GM21367 (cell line): ENCODE measurements around the gene CCNG2.

Experiments used
- ATAC-seq: cut with Tn5 transposase; IDR thresholded peaks from one replicate; pipeline ENCODE4 v1.9.1; 2021; ENCODE audit not compliant: unreplicated experiment

Gene CCNG2

GRCh38 chr4:77174426-77174825 is 17.4 kb downstream of the CCNG2 start:
- ATAC-seq: no peak

DNA sequence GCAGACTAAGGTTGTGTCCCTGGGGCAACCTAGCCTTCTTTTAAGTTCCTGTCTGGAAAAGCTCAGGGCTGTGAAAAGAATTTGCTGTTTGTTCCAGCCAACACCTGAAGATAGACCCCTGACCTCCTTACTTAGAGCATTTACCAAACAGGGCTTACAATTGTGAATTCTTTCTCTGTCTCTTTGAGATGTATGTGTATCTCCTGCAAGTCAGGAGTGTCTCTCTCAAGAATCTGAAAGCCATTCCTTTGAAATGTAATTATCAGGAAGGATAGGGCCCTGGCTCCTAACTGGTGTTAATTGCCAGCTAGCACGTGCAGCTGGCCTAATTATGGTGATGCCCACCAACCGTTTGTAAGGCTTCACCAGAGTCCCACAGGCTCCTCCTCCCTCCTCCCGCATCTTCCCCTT is 18.2 kb downstream of the CCNG2 start:
- ATAC-seq: no peak

DNA sequence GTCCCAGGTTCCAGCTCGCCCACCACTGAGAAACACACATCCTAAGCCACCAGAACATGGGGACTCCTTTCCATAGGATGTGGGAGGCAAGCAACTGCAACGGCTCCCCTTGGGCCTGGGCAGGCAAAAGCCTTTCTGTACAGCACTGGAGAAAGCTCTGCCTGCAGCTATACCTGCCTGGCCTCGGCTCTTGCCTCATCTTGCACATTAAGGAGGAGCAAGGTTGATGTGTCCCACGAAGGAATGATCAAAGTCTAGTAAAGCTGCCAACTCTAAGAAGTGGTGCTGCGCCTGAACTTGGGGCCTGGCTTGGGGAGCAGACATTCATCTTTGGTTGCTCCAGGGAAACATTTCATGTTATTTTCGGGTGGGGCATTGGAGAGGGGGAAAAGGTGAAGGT is 19.6 kb downstream of the CCNG2 start:
- no peak for ATAC-seq

DNA sequence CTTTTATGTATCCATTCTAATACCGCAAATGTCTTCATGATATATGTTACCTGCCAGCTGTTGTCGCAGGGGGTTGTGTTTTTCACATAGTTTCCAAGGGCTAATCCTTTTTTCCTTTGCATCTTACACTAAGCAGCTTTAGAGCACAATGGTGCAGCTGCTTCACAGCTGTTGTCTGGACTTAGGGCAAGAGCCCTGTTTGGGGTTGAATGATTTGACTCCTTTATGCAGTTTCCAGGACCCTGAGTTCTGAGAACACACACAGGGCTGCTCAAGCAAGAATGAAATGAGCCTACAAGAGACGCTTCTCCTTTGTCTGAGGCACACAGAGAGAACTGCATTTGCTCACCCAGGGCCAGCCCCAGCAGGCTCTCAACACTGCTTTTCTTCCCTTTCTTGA is 20.2 kb downstream of the CCNG2 start:
- no peak for ATAC-seq

DNA sequence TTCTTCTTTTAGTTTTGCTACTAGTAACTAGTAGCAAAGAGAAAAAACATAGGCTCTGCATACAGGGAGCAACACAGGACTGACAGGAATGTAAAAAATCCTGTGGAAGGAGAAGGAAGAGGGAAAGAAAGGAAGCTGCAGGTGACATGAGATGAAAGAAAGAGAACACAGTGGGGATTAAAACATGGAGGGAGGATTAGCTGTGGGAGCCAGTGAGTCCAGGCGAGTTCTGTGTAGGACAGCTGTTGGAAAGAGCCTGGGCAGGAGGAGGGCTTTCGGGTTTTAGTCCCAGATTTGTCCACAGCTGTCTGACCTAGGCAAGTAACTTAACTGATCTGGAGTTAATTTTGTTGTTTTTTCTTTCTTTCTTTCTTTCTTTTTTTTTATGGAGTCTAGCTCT is 21.6 kb downstream of the CCNG2 start:
- ATAC-seq: no peak

- ATAC-seq: no peak
Measured at GRCh38 chr4:77179519-77179918, 22.5 kb downstream of the CCNG2 start.

GRCh38 chr4:77181720-77182119 is 24.7 kb downstream of the CCNG2 start:
- no peak for ATAC-seq

DNA sequence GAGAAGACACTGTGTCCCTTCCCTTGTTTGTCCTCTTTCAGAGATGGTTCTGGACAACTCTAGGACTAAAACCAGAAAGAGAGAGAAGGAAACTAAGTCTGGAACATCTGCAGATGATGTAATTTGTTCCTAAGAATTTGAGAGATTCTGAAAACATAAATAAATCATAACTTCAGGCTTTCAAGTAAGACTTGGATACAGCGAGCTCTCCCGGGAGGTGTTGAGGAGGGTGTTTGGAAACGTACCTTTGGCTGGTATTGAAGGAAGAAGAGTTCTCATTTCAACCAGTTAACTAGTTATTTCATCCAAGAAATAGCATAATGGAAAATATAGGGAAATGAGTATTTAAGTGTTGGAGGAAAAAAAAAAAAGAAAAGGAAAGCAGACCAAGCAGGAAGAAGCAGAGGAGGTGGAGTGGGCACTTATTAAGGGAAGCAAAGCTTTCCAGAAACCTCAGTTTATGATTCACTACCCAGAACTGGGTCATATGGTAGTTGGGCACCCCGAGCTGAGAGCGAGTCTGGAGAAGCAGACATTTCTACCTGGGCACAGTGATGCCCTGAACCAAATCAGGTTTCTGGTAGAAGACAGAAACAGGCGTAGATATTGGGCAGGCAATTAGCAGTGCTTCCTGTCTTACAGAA is 26.9 kb downstream of the CCNG2 start:
- no peak for ATAC-seq

GRCh38 chr4:77184974-77185373 is 28.0 kb downstream of the CCNG2 start:
- no peak for ATAC-seq

DNA sequence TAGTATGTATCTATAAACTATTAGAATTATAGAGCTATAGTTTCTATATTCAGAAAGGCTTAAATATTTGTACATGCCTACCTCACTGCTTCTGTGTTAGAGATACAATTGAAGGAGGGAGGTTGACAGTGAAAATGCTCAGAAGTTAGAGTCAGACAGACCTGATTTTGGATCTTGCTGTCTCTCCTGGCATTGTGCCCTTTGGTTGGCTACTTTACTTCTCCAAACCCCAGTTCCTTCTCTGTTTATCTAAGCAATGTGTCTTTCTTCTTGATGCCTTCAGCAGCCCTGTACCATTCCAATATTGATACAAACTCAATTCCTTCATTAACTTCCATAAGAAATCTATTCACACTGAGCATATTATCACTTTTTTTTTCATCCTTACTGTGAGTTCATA is 28.7 kb downstream of the CCNG2 start:
- ATAC-seq: no peak

- ATAC-seq: no peak
Measured at GRCh38 chr4:77187322-77187721, 30.3 kb downstream of the CCNG2 start.

DNA sequence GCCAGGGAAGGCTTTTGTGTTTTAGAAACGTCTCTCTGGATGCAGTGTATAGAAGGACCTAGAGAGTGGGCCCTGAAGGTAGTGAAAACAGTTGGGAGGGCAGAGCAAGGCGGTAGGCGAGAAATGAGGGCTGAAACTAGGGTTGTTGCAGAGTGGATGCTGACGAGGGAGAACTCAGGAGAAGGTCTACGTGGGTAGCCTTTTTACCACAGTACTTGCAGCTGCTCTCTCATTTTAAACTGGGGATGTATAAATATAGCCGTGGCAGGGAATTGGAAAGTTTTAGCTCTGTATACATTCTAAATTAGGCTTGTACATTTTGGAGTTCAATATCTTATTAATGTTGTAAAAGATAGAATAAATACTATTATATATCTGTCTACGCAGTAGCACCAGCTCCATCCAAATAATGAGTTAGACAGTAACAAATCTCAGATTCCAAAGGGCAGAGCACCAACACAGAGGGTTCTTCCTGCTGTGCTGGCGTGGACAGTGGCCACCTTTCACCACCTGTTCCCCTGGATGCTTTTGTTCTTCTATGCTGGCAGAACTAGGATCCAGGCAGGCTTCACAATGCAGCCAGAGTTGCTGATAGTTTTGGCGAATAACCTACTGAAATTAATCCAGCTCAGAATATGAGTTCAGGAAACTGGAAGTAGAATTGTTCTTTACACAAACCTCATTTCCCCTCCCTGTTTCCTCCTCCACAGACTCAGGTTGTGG is 31.7 kb downstream of the CCNG2 start:
- ATAC-seq: no peak

DNA sequence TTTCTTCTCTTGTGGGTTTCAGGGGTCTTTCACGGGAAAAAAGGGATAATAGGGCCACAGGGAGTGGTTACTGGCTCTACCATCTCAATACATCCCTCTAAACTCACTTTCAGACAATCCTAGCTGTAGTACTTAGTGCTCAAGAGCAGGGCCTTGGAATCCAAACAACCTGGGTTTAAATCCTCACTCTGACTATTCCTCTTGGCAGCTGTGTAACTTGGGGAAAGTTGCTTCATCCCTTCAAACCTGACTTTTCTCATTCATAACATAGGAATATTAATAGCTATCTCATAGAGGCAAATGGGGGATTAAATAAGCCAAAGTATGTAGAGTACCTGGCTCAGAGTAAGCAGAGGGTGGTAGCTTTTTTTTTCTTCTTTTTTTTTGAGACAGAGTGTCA is 32.4 kb downstream of the CCNG2 start:
- no peak for ATAC-seq

DNA sequence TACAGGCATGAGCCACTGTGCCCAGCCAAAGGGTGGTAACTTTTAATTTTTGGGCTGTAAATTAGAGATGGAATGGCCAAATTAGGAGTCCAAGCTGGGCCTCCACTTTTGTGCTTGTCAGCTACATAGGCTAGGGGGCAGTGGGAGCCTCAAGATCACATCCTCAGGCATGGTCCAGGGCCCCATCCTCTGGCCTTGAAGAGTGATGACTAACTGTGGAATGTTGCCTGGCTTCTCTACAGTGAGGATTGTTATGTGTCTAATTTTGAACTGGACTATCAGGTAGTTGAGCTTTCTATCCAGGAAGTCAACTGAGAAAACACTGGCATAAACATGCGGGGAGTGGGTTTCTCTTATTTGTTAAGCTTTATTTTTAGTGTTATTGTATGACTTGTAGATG is 33.0 kb downstream of the CCNG2 start:
- no peak for ATAC-seq

GRCh38 chr4:77193046-77193445 is 36.0 kb downstream of the CCNG2 start:
- ATAC-seq: no peak

- ATAC-seq: peak; percentile 96
Measured at GRCh38 chr4:77193511-77194102, 36.6 kb downstream of the CCNG2 start.

- ATAC-seq: no peak
Measured at GRCh38 chr4:77194366-77194765, 37.4 kb downstream of the CCNG2 start.

- no peak for ATAC-seq
Measured at GRCh38 chr4:77194989-77195388, 38.0 kb downstream of the CCNG2 start.

DNA sequence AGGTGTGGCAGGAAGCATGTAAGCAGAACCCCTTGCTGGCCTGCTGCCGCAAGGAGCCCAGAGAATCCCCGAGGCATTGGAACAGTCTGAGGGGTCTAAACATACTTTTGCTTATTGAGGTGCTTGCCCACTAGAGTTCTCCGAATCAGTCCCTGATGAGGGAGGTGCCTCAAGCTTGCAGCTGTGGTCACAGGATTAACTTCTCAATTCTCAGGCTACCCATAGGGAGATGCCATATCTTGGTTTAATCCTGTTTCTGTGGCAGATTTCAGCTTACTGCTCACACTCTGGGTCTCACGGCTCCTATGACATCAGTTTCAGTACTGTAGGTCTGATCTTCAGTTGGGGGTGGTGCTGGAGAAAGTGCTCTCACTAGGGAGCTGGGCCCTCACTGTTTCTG is 39.9 kb downstream of the CCNG2 start:
- no peak for ATAC-seq

- no peak for ATAC-seq
Measured at GRCh38 chr4:77197361-77197760, 40.4 kb downstream of the CCNG2 start.

DNA sequence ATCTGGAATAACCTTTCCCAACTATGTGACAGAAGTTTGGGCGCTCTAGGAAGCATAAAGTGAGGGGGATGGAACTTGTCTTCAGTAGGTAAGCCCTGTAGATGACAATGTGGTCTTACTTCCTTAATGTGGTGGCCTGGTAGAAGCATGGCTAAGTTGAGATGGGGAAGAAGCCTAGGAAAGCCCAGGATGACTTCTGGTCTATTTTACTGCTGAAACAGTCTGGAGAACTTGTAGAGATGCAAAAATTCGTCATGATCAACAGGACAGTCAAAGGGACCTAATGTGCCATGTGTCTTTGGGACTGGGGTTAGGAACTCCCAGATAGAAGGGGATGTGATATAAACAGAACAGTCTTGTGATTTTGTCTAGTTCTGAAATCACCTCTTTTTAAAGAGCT is 40.8 kb downstream of the CCNG2 start:
- no peak for ATAC-seq

- ATAC-seq: no peak
Measured at GRCh38 chr4:77199276-77199675, 42.3 kb downstream of the CCNG2 start.

DNA sequence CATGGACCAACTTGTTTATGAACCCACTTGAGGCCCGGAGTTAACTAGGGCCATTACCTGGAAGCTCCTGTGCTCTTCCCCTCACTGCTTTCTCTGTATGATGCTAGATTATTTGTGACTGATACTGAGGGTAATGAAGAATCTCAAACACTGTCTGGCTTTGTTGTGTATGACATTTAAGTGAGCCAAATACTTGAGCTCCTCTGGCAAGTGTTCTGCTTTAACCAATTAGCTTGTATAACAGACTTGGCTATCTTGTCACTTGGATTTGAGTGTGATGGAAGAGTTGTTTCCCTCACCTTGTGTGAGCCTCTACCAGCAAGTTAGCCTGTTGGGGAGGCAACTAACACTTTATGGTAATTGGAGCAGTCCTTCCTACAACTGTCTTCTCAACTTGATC is 42.7 kb downstream of the CCNG2 start:
- no peak for ATAC-seq
